ENCODE data around the gene CPPED1. TPM values are rescaled to one million over a fixed set of nuclear protein-coding genes. Genes with fewer than 3 reads are reported as not detected.
"Not testable (repeated sequence)": the region's sequence is repeated elsewhere in the genome, so short reads cannot be mapped to it uniquely, and the experiment has no call there.

Gene CPPED1
- total RNA-seq, 2 donors from 2014 or later, result 22.8 to 29.1 TPM

GRCh38 chr16:12794486-12795387 lies 8.9 kb downstream of the CPPED1 start:
- Histone ChIP-seq H3K4me1 (no peaks in the 10 kb centered on the region), H3K36me3 (no peaks in the 10 kb centered on the region), H3K27ac (no peak overlapping the region), H3K9ac (ENCODE audit: low read depth in 2 of 2, low read length in 2 of 2) (no peak overlapping the region), H3K4me3 (no peak overlapping the region), H3K9me3 (no peaks in the 10 kb centered on the region), H3K27me3 (no peaks in the 10 kb centered on the region)
- intact Hi-C loops (cut with DNase I), result no loop called here
- TF ChIP-seq, protein P1, sequence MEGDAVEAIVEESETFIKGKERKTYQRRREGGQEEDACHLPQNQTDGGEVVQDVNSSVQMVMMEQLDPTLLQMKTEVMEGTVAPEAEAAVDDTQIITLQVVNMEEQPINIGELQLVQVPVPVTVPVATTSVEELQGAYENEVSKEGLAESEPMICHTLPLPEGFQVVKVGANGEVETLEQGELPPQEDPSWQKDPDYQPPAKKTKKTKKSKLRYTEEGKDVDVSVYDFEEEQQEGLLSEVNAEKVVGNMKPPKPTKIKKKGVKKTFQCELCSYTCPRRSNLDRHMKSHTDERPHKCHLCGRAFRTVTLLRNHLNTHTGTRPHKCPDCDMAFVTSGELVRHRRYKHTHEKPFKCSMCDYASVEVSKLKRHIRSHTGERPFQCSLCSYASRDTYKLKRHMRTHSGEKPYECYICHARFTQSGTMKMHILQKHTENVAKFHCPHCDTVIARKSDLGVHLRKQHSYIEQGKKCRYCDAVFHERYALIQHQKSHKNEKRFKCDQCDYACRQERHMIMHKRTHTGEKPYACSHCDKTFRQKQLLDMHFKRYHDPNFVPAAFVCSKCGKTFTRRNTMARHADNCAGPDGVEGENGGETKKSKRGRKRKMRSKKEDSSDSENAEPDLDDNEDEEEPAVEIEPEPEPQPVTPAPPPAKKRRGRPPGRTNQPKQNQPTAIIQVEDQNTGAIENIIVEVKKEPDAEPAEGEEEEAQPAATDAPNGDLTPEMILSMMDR (IDR thresholded peaks at IDR 0.05), result no peak
- DNase-seq, result no peak

- no peak overlapping the region for H3K4me3 ChIP-seq
- no peaks in the 10 kb centered on the region for H3K9me3 ChIP-seq
- H3K27ac ChIP-seq, result no peak overlapping the region
- no peak overlapping the region for H3K9ac ChIP-seq (ENCODE audit: low read depth in 2 of 2, low read length in 2 of 2)
- TF ChIP-seq, protein P1 (IDR thresholded peaks at IDR 0.05), result no peak
- H3K27me3 ChIP-seq, result no peaks in the 10 kb centered on the region
- no peak for DNase-seq
- no peaks in the 10 kb centered on the region for H3K4me1 ChIP-seq
- intact Hi-C loops (cut with DNase I), result no loop called here
- H3K36me3 ChIP-seq, result no peaks in the 10 kb centered on the region
These were observed 9.8 kb downstream of the CPPED1 start for GRCh38 chr16:12793865-12794240.

GRCh38 chr16:12793120-12793864 lies 10.4 kb downstream of the CPPED1 start:
- H3K9ac ChIP-seq (ENCODE audit: low read depth in 2 of 2, low read length in 2 of 2), result no peak overlapping the region
- no peak overlapping the region for H3K27ac ChIP-seq
- DNase-seq, result no peak
- H3K9me3 ChIP-seq, result no peaks in the 10 kb centered on the region
- TF ChIP-seq, protein P1 (IDR thresholded peaks at IDR 0.05), result no peak
- intact Hi-C loops (cut with DNase I), result no loop called here
- no peaks in the 10 kb centered on the region for H3K27me3 ChIP-seq
- H3K36me3 ChIP-seq, result no peaks in the 10 kb centered on the region
- no peak overlapping the region for H3K4me3 ChIP-seq
- no peaks in the 10 kb centered on the region for H3K4me1 ChIP-seq

- DNase-seq; H3K4me3 ChIP-seq; intact Hi-C loops (cut with DNase I); H3K9me3 ChIP-seq; H3K4me1 ChIP-seq; H3K9ac ChIP-seq (ENCODE audit: low read depth in 2 of 2, low read length in 2 of 2); H3K36me3 ChIP-seq; H3K27me3 ChIP-seq; H3K27ac ChIP-seq: not testable (repeated sequence)
These were observed 11.2 kb downstream of the CPPED1 start for GRCh38 chr16:12792528-12792927.

DNA sequence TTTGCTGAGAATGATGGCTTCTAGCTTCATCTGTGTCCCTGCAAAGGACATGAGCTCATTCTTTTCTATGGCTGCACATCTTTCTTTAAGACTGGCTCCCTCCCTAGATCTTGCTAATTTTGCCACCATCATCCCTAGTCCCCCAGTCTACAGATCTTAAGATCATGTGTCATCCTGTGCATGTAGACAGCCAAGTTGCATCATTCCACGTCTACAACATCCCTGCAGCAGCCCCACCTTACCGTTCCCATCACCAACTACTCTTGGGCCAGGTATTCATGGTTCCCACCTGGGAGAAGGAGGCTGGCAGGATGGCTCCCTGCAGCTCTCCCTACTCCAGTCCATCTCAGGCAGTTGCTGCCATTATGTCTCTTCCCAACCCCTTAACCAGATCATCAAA lies 12.3 kb downstream of the CPPED1 start:
- intact Hi-C loops (cut with DNase I), result no loop called here

More for the DNA sequence above, 12.3 kb downstream of the CPPED1 start:
- Histone ChIP-seq H3K9me3 (no peaks in the 10 kb centered on the region), H3K4me3 (no peak overlapping the region), H3K4me1 (no peaks in the 10 kb centered on the region), H3K27me3 (no peaks in the 10 kb centered on the region), H3K9ac (ENCODE audit: low read depth in 2 of 2, low read length in 2 of 2) (no peak overlapping the region), H3K36me3 (no peaks in the 10 kb centered on the region), H3K27ac (no peak overlapping the region)
- DNase-seq, result no peak
- TF ChIP-seq, protein P1 (IDR thresholded peaks at IDR 0.05), result no peak

Data from colonic mucosa (tissue), 4 donors.